ENCODE results near the gene MRPL28.

Gene MRPL28

DNA sequence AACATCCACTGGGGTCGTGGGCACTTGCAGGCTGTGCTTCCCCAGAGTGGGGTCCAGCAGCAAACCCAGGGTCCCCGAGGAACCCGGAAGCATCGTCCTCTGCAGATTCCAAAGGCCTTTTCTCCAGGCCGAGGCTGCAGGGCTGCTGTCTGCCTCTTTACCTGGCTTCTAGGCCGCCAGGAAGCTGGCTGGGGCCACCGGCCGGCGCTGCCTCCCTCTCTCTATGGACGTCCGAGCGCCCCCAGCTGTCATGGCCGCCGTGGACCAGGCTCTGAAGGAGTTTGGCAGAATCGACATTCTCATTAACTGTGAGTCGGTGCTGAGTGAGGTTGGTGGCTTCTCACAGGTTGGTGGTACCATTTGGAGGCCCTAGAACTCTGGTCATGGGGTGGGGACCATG lies 36.9 kb upstream of the MRPL28 start:
- H3K4me3 ChIP-seq (ENCODE audit: severe bottlenecking), result no peak overlapping the region
- TF ChIP-seq, protein P1, sequence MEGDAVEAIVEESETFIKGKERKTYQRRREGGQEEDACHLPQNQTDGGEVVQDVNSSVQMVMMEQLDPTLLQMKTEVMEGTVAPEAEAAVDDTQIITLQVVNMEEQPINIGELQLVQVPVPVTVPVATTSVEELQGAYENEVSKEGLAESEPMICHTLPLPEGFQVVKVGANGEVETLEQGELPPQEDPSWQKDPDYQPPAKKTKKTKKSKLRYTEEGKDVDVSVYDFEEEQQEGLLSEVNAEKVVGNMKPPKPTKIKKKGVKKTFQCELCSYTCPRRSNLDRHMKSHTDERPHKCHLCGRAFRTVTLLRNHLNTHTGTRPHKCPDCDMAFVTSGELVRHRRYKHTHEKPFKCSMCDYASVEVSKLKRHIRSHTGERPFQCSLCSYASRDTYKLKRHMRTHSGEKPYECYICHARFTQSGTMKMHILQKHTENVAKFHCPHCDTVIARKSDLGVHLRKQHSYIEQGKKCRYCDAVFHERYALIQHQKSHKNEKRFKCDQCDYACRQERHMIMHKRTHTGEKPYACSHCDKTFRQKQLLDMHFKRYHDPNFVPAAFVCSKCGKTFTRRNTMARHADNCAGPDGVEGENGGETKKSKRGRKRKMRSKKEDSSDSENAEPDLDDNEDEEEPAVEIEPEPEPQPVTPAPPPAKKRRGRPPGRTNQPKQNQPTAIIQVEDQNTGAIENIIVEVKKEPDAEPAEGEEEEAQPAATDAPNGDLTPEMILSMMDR (IDR thresholded peaks at IDR 0.05; ENCODE audit: poor library complexity, severe bottlenecking), result no peak
- no peak for ATAC-seq (ENCODE audit: low read depth)
- H3K9me3 ChIP-seq (ENCODE audit: severe bottlenecking), result no peaks in the 10 kb centered on the region
- no peak for DNase-seq (ENCODE audit: low spot score)
- peaks cover 4% of the 10 kb centered on the region; the same call in 1 of the 2 replicates for H3K36me3 ChIP-seq (ENCODE audit: low read depth)
- H3K4me1 ChIP-seq (ENCODE audit: insufficient read depth, poor library complexity, severe bottlenecking), result no peaks in the 10 kb centered on the region
- no peaks in the 10 kb centered on the region for H3K27me3 ChIP-seq (ENCODE audit: insufficient read depth, poor library complexity, severe bottlenecking)
- no peak overlapping the region for H3K27ac ChIP-seq (ENCODE audit: poor library complexity, severe bottlenecking)

DNA sequence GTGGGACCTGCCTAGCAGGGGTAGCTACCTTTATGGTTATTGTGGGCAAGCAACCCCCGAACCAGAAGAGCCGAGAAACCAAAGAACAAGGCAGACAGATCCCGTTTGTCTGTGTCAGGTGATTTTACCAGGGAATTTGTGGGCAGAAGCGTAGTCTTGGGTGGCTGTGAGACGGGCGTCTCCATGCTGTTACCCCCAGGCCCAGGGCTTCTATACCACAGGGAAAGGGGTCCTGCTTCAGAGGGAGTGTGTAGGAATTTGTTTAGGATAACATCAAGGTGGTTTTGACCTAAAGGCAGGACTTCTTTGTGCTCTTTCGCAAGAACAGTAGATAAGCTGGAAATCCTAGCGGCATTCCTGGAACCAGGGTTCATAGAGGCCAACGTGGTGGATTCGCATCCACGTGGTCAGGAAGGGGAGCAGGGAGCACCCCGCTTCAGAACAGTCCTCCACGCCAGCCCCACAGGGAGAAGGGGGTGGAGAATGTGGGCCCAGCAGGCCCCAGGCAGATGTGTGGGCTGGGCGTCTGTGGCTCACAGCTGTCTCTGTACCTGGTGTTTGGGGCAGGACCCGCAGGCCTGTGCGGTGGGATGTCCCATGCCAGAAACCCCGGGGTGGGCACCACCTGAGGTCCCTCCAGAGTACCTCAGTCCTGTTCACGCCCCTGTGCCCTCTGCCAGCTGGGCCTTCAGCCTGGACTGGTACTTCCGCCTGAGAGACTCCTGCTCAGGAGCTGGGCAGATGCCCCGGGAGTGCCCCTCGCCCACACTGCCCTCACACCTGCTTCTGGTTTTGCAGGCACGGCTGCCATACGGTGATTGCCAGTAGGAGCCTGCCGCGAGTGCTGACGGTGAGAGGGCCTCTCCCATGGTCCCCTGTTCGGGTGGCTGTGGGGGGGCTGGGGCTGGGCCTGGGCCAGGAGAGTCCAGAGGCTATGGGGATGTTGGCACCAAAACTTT lies 35.5 kb upstream of the MRPL28 start:
- ATAC-seq (ENCODE audit: low read depth) (no peak), DNase-seq (ENCODE audit: low spot score) (no peak)
- Histone ChIP-seq H3K36me3 (ENCODE audit: low read depth) (peaks cover 4% of the 10 kb centered on the region; the same call in 1 of the 2 replicates), H3K4me3 (ENCODE audit: severe bottlenecking) (no peak overlapping the region), H3K27ac (ENCODE audit: poor library complexity, severe bottlenecking) (no peak overlapping the region), H3K9me3 (ENCODE audit: severe bottlenecking) (no peaks in the 10 kb centered on the region), H3K27me3 (ENCODE audit: insufficient read depth, poor library complexity, severe bottlenecking) (no peaks in the 10 kb centered on the region), H3K4me1 (ENCODE audit: insufficient read depth, poor library complexity, severe bottlenecking) (no peaks in the 10 kb centered on the region)
- TF ChIP-seq, protein P1 (IDR thresholded peaks at IDR 0.05; ENCODE audit: poor library complexity, severe bottlenecking), result no peak

DNA sequence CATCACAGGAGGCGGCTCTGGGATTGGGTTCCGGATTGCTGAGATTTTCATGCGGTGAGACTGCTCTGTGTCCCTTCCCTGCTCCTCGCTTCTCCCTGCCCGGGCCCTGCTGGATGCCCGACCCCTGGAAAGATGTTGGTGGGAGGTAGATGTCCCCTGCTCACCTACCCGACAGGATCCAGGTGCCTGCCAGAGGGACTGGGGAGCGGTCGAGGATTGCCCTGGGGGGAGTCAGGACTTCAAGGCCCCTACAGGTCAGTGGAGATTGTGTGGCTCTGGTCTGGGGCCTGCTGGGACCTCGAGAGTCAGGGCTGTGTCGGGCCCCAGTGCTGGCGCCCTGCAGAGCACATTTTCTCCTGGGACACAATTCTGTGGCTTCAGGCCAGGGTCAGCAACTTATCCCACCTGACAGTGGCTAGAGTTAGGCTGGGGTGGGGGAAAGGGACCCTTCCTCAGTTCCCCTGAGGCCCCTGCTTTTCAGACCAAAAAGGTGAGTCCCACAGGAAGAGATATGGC lies 34.7 kb upstream of the MRPL28 start:
- Histone ChIP-seq H3K9me3 (ENCODE audit: severe bottlenecking) (no peaks in the 10 kb centered on the region), H3K36me3 (ENCODE audit: low read depth) (peaks cover 4% of the 10 kb centered on the region; the same call in 1 of the 2 replicates), H3K27ac (ENCODE audit: poor library complexity, severe bottlenecking) (no peak overlapping the region), H3K4me3 (ENCODE audit: severe bottlenecking) (no peak overlapping the region), H3K4me1 (ENCODE audit: insufficient read depth, poor library complexity, severe bottlenecking) (peaks cover 3% of the 10 kb centered on the region), H3K27me3 (ENCODE audit: insufficient read depth, poor library complexity, severe bottlenecking) (no peaks in the 10 kb centered on the region)
- DNase-seq (ENCODE audit: low spot score), result no peak
- TF ChIP-seq, protein P1 (IDR thresholded peaks at IDR 0.05; ENCODE audit: poor library complexity, severe bottlenecking), result no peak
- no peak for ATAC-seq (ENCODE audit: low read depth)

DNA sequence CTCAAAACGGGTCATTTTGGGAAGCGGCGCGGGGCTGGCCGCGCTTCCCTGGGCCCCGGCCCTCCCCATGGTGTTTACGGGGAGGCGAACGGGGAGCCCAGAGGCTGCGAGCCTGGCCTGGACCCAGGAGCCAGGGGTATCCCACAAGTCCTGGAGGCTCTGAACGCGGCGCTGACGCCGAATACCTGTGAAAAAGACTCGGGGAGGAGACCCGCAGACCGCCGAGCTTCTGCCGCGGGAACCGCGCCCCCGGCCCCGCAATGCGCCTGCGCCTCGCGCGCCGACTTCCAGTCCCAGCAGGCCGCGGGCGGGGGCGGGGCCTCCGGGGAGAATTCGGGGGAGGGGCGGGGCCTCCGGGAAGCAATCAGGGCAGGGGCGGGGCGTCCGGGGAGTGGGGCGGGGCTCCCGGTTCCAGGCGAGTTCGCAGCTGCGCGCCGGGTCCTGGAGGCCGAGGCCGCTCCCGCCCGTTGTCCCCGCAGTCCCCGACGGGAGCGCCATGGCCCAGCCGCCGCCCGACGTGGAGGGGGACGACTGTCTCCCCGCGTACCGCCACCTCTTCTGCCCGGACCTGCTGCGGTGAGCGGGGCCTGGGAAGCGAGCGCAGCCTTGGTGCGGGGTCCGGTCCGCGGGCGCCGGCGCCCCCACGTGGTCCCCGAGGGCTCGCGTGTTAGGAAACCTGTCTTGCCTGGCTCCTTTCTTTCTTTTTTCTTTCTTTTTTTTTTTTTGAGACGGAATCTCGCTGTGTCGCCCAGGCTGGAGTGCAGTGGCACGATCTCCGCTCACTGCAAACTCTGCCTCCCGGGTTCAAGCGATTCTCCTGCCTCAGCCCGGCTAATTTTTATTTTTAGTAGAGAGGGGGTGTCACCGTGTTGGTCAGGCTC lies 31.4 kb upstream of the MRPL28 start, which contains the start of gene DECR2:
Gene DECR2 (plus strand): TSS at position 418 of the 881 bp plus-strand sequence. CDS start 79 bp downstream, at position 497.
- Histone ChIP-seq H3K4me3 (ENCODE audit: severe bottlenecking) (peak within 1 kb of the TSS; percentile 90), H3K27me3 (ENCODE audit: insufficient read depth, poor library complexity, severe bottlenecking) (no peaks in the 10 kb centered on the region), H3K4me1 (ENCODE audit: insufficient read depth, poor library complexity, severe bottlenecking) (peaks cover 3% of the 10 kb centered on the region), H3K27ac (ENCODE audit: poor library complexity, severe bottlenecking) (peak within 1 kb of the TSS; percentile 66), H3K36me3 (ENCODE audit: low read depth) (peaks cover 6% of the 10 kb centered on the region; the same call in 1 of the 2 replicates), H3K9me3 (ENCODE audit: severe bottlenecking) (no peaks in the 10 kb centered on the region)
- TF ChIP-seq, protein P1 (IDR thresholded peaks at IDR 0.05; ENCODE audit: poor library complexity, severe bottlenecking), result peak; percentile 74
- ATAC-seq (ENCODE audit: low read depth) (peak; percentile 70), DNase-seq (ENCODE audit: low spot score) (peak; percentile 92)

Measured in RWPE2 (cell line).